Lung (tissue), 12 donors: Measurements from ENCODE around the gene ADAMTS18. TPM values are rescaled to one million over a fixed set of nuclear protein-coding genes. Genes with fewer than 3 reads are reported as not detected.

Source experiments
- ATAC-seq: fragments of 200-7000 bp; cut with Tn5 transposase; one replicate; pipeline ENCODE4 v1.9.1; 2020; ENCODE audit warnings: moderate number of reproducible peaks; ENCODE audit not compliant: insufficient read depth, low FRiP score
- DNase-seq, 3 donors: peaks; one replicate each; pipeline ENCODE4 v3.0.0-alpha.2; 2013 to 2017
- H3K27ac ChIP-seq, 2 donors: one replicate each; pipeline ENCODE4 v1.5.1; 2013; ENCODE audit warnings: mild to moderate bottlenecking in 2 of 2, moderate library complexity in 2 of 2, control low read depth in 1 of 2, inconsistent platforms in 1 of 2, low read depth in 1 of 2, low read length in 1 of 2
- H3K27me3 ChIP-seq, 3 donors: one replicate each; pipeline ENCODE4 v1.5.1; 2013; ENCODE audit warnings: low read length in 2 of 3; ENCODE audit not compliant: control insufficient read depth in 3 of 3, insufficient read depth in 3 of 3
- H3K36me3 ChIP-seq, 4 donors: one replicate each; pipeline ENCODE4 v1.5.1; 2013; ENCODE audit warnings: low read length in 4 of 4, mild to moderate bottlenecking in 1 of 4, moderate library complexity in 1 of 4; ENCODE audit not compliant: control insufficient read depth in 4 of 4, insufficient read depth in 4 of 4
- H3K4me1 ChIP-seq, 5 donors: one replicate each; pipeline ENCODE4 v1.5.1; 2013; ENCODE audit warnings: low read length in 5 of 5, mild to moderate bottlenecking in 2 of 5, moderate library complexity in 1 of 5; ENCODE audit not compliant: control insufficient read depth in 5 of 5, insufficient read depth in 5 of 5
- H3K4me3 ChIP-seq: one replicate; pipeline ENCODE4 v1.5.1; 2013; ENCODE audit warnings: mild to moderate bottlenecking, control low read depth, moderate library complexity
- H3K9ac ChIP-seq, 2 donors: one replicate each; pipeline ENCODE4 v1.5.1; 2013; ENCODE audit warnings: low read length in 2 of 2, control low read depth in 1 of 2; ENCODE audit not compliant: insufficient read depth in 1 of 2
- H3K9me3 ChIP-seq, 4 donors: one replicate each; pipeline ENCODE4 v1.5.1; 2013; ENCODE audit warnings: low read length in 3 of 4, mild to moderate bottlenecking in 1 of 4, moderate library complexity in 1 of 4; ENCODE audit not compliant: control insufficient read depth in 4 of 4, insufficient read depth in 3 of 4
- CTCF ChIP-seq: IDR thresholded peaks from 2 replicates; pipeline ENCODE4 v1.5.1; 2012; ENCODE audit warnings: mild to moderate bottlenecking; ENCODE audit errors: control extremely low read depth, extremely low read depth
- WGBS, 2 donors: extraction: QIAGEN DNeasy Blood & Tissue Kit; methylation state at CpG; one replicate each; pipeline ENCODE4 v1.1.7; 2013; 5-methylcytosine and 5-hydroxymethylcytosine counted together
- polyA plus RNA-seq, 2 donors: library from polyadenylated mRNA; stranded (reverse); fragments of 200-250 nt; gene quantifications; one replicate each; pipeline ENCODE4 v1.2.1, GENCODE V29; 2013
- total RNA-seq, 2 donors: library from RNA; depleted of rRNA in 1 of 2; stranded (reverse); fragments of >200 nt in 1 of 2; gene quantifications; one replicate each; pipeline ENCODE4 v1.2.1, GENCODE V29; 2014 to 2021
- donor health status: control.
- donor health status: control.
- donor health status: Bipolar disorder and iron deficiency.
- donor health status: healthy.
- donor health status: DM: yes; HTN: yes; CAD: no.

ADAMTS18 gene
- total and polyA plus RNA-seq, 4 donors: 0.02 to 0.82 TPM; not detected in 2

GRCh38 chr16:77408607-77409006 is 26.2 kb downstream of the ADAMTS18 start:
- no peak overlapping the region for H3K4me3 ChIP-seq
- no peak for TF ChIP-seq CTCF
- no peak for DNase-seq
- H3K27me3 ChIP-seq: no peaks in the 10 kb centered on the region
- no peak for ATAC-seq
- no peaks in the 10 kb centered on the region for H3K36me3 ChIP-seq
- no peaks in the 10 kb centered on the region for H3K4me1 ChIP-seq
- H3K27ac ChIP-seq: no peak overlapping the region
- no peak overlapping the region for H3K9ac ChIP-seq
- peaks cover 0 to 6% (median 2%) of the 10 kb centered on the region in 4 donors for H3K9me3 ChIP-seq

GRCh38 chr16:77406680-77407079 is 28.2 kb downstream of the ADAMTS18 start:
- Histone ChIP-seq H3K27me3 (no peaks in the 10 kb centered on the region), H3K27ac (no peak overlapping the region), H3K9ac (no peak overlapping the region), H3K4me3 (no peak overlapping the region), H3K4me1 (peaks cover 0 to 4% (median 0%) of the 10 kb centered on the region in 5 donors), H3K36me3 (no peaks in the 10 kb centered on the region), H3K9me3 (peaks cover 0 to 6% (median 2%) of the 10 kb centered on the region in 4 donors)
- TF ChIP-seq CTCF: no peak
- ATAC-seq (no peak), DNase-seq (no peak)
- 97% methylated on average over 1 of the region's 1 CpG for WGBS, 2 donors

- H3K36me3 ChIP-seq: no peaks in the 10 kb centered on the region
- ATAC-seq (no peak), DNase-seq (no peak)
- WGBS, 2 donors: 68 to 86% methylated on average over 1 of the region's 1 CpG
- no peaks in the 10 kb centered on the region for H3K27me3 ChIP-seq
- no peak overlapping the region for H3K4me3 ChIP-seq
- peaks cover 0 to 4% (median 0%) of the 10 kb centered on the region in 5 donors for H3K4me1 ChIP-seq
- H3K9ac ChIP-seq: no peak overlapping the region
- no peak for TF ChIP-seq CTCF
- H3K9me3 ChIP-seq: peaks cover 0 to 6% (median 2%) of the 10 kb centered on the region in 4 donors
- no peak overlapping the region for H3K27ac ChIP-seq
These were observed 30.1 kb downstream of the ADAMTS18 start for GRCh38 chr16:77404775-77405174.

GRCh38 chr16:77403732-77404131 is 31.1 kb downstream of the ADAMTS18 start:
- no peak for ATAC-seq
- no peak for TF ChIP-seq CTCF
- Histone ChIP-seq H3K27ac (no peak overlapping the region), H3K4me3 (no peak overlapping the region), H3K9ac (no peak overlapping the region), H3K36me3 (no peaks in the 10 kb centered on the region), H3K27me3 (no peaks in the 10 kb centered on the region), H3K4me1 (peaks cover 0 to 4% (median 0%) of the 10 kb centered on the region in 5 donors), H3K9me3 (peaks cover 0 to 6% (median 2%) of the 10 kb centered on the region in 4 donors)
- no peak for DNase-seq
- WGBS, 2 donors: 34 to 44% methylated on average over 2 of the region's 2 CpGs
